CD14-positive monocyte (primary cell): ENCODE data around the gene ARHGAP21. TPM values are rescaled to one million over a fixed set of nuclear protein-coding genes. Genes with fewer than 3 reads are reported as not detected.

ENCODE experiments used
- DNase-seq, 3 donors: peaks; one replicate each; pipeline ENCODE4 v3.0.0-alpha.2; 2011 to 2022
- H2AFZ ChIP-seq: 2 replicates; pipeline ENCODE4 v1.6.0; 2012; ENCODE audit warnings: mild to moderate bottlenecking, low read depth, low read length, inconsistent platforms; ENCODE audit not compliant: insufficient read depth, poor library complexity, severe bottlenecking
- H3K27ac ChIP-seq, 2 donors: 1 replicate in 1 of 2; 2 replicates in 1 of 2; pipeline ENCODE4 v1.5.1; 2012 to 2013; ENCODE audit warnings: low read length in 2 of 2, control low read depth in 1 of 2, inconsistent platforms in 1 of 2, low read depth in 1 of 2, mild to moderate bottlenecking in 1 of 2
- H3K27me3 ChIP-seq, 2 donors: one replicate each; pipeline versions ENCODE4 v1.6.0 to v1.6.1; 2011 to 2013; ENCODE audit warnings: low read length in 2 of 2; ENCODE audit not compliant: control insufficient read depth in 2 of 2, insufficient read depth in 2 of 2
- H3K36me3 ChIP-seq, 2 donors: replicated peaks in 1 of 2; 1 replicate in 1 of 2; 2 replicates in 1 of 2; pipeline versions ENCODE4 v1.5.1 to v1.6.1; 2012 to 2013; ENCODE audit warnings: low read length in 2 of 2, control low read depth in 1 of 2, inconsistent platforms in 1 of 2, mild to moderate bottlenecking in 1 of 2; ENCODE audit not compliant: insufficient read depth in 2 of 2, control insufficient read depth in 1 of 2
- H3K4me1 ChIP-seq, 2 donors: 1 replicate in 1 of 2; 2 replicates in 1 of 2; pipeline versions ENCODE4 v1.5.1 to v1.6.1; 2012 to 2013; ENCODE audit warnings: low read length in 2 of 2, control low read depth in 1 of 2, inconsistent platforms in 1 of 2, mild to moderate bottlenecking in 1 of 2, moderate library complexity in 1 of 2; ENCODE audit not compliant: insufficient read depth in 2 of 2, control insufficient read depth in 1 of 2
- H3K4me2 ChIP-seq: replicated peaks from 2 replicates; pipeline ENCODE3; 2012; ENCODE audit warnings: low read length, moderate library complexity, mild to moderate bottlenecking; ENCODE audit not compliant: poor library complexity, severe bottlenecking; ENCODE audit errors: extremely low read depth
- H3K4me3 ChIP-seq, 3 experiments: fragments of 200-600 bp in 1 of 3; sonication (generic) in 1 of 3; replicated peaks in 1 of 3; 1 replicate in 2 of 3; 2 replicates in 1 of 3; pipeline ENCODE4 v1.5.1; 2011 to 2013; ENCODE audit warnings: low read length in 3 of 3, mild to moderate bottlenecking in 3 of 3, control low read depth in 2 of 3, low read depth in 2 of 3, inconsistent platforms in 1 of 3, moderate library complexity in 1 of 3
- H3K79me2 ChIP-seq: 2 replicates; pipeline ENCODE4 v1.6.0; 2012; ENCODE audit warnings: mild to moderate bottlenecking, control low read depth, inconsistent platforms, low read length, moderate library complexity; ENCODE audit not compliant: insufficient read depth
- H3K9ac ChIP-seq: 2 replicates; pipeline ENCODE4 v1.6.0; 2017; ENCODE audit warnings: low read length, mild to moderate bottlenecking; ENCODE audit not compliant: insufficient read depth, poor library complexity, severe bottlenecking
- H3K9me3 ChIP-seq, 2 donors: replicated peaks in 1 of 2; 1 replicate in 1 of 2; 2 replicates in 1 of 2; pipeline versions ENCODE4 v1.5.1 to v1.6.1; 2012 to 2013; ENCODE audit warnings: low read length in 2 of 2, control low read depth in 1 of 2; ENCODE audit not compliant: control insufficient read depth in 1 of 2, insufficient read depth in 1 of 2
- H4K20me1 ChIP-seq: 2 replicates; pipeline ENCODE4 v1.6.0; 2012; ENCODE audit warnings: mild to moderate bottlenecking, low read length, control low read depth, moderate library complexity; ENCODE audit not compliant: insufficient read depth
- H3K27ac Mint-ChIP-seq, 7 donors: one replicate each; pipeline ENCODE4 v1.8.0; 2020; ENCODE audit warnings: mild to moderate bottlenecking in 7 of 7, mixed read lengths in 7 of 7, moderate library complexity in 6 of 7, inconsistent platforms in 2 of 7
- H3K27me3 Mint-ChIP-seq, 3 donors: one replicate each; pipeline ENCODE4 v1.8.0; 2021 to 2022; ENCODE audit warnings: low read depth in 3 of 3, mild to moderate bottlenecking in 3 of 3, mixed read lengths in 3 of 3, moderate library complexity in 3 of 3, inconsistent platforms in 1 of 3
- H3K36me3 Mint-ChIP-seq, 2 donors: one replicate each; pipeline ENCODE4 v1.8.0; 2020; ENCODE audit warnings: mixed read lengths in 2 of 2, inconsistent platforms in 1 of 2, mild to moderate bottlenecking in 1 of 2
- H3K4me1 Mint-ChIP-seq: one replicate; pipeline ENCODE4 v1.8.0; 2020; ENCODE audit warnings: mild to moderate bottlenecking, mixed read lengths
- H3K4me3 Mint-ChIP-seq, 2 donors: one replicate each; pipeline ENCODE4 v1.8.0; 2020; ENCODE audit warnings: mild to moderate bottlenecking in 2 of 2, mixed read lengths in 2 of 2, moderate library complexity in 1 of 2
- H3K9me3 Mint-ChIP-seq, 7 donors: one replicate each; pipeline ENCODE4 v1.8.0; 2020 to 2022; ENCODE audit warnings: mixed read lengths in 7 of 7, mild to moderate bottlenecking in 6 of 7, moderate library complexity in 6 of 7, inconsistent platforms in 2 of 7
- WGBS: methylation state at CpG from one replicate; pipeline ENCODE4 v1.1.5; 2013; ENCODE audit warnings: missing lambda C conversion rate; ENCODE audit not compliant: insufficient coverage; 5-methylcytosine and 5-hydroxymethylcytosine counted together
- intact Hi-C, 2 donors: fragments of 100-400 bp; cut with micrococcal nuclease; formaldehyde crosslinking; loops; one replicate each; pipeline versions ENCODE4 v1.15.0 to v1.15.1; 2023
- polyA plus RNA-seq, 3 donors: library from polyadenylated mRNA; depleted of rRNA in 1 of 3; unstranded in 2 of 3; stranded (reverse) in 1 of 3; fragments of 300-500 nt in 2 of 3; fragments of >200 nt in 1 of 3; fragmentation: Illumina TruSeq in 2 of 3; gene quantifications; 1 replicate in 2 of 3; 2 replicates in 1 of 3; pipeline ENCODE4 v1.2.3, GENCODE V29; 2012 to 2021
- TF ChIP-seq, protein P1 (sequence below): fragments of 200-600 bp; IDR thresholded peaks from one replicate; pipeline ENCODE4 v1.8.0; 2022; ENCODE audit warnings: antibody characterized with exemption, mild to moderate bottlenecking

Gene ARHGAP21
- polyA plus RNA-seq, 3 donors: 2.1 to 20.0 (median 3.4) TPM

DNA sequence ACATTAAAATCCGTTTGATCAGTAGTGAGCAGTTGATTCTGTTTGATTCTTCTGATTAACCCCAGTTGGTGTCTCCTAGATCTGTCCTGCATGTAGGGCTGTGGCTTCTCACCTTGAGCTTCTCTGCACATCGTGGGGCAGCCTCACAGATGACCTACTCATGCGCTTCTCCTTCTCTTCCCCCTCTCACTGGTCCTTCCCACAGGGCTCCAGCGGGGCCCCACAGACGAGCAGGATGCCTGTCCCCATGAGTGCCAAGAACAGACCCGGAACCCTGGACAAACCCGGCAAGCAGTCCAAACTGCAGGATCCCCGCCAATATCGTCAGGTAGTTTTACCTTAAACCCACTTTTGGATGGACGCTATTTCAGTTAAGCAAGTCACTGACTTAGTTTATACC is 178.9 kb downstream of the ARHGAP21 start:
- Histone ChIP-seq H3K9ac (no peak overlapping the region), H3K4me1 (no peaks in the 10 kb centered on the region), H3K36me3 (no peaks in the 10 kb centered on the region), H3K4me3 (no peak overlapping the region), H3K27ac (no peak overlapping the region), H4K20me1 (no peaks in the 10 kb centered on the region), H3K9me3 (no peaks in the 10 kb centered on the region), H3K4me2 (no peak overlapping the region), H3K79me2 (no peaks in the 10 kb centered on the region), H3K27me3 (no peaks in the 10 kb centered on the region), H2AFZ (no peak overlapping the region)
- Mint-ChIP-seq H3K27me3 (peaks cover 3 to 5% (median 3%) of the 10 kb centered on the region in 3 donors), H3K27ac (no peak overlapping the region), H3K9me3 (peaks cover 0 to 6% (median 3%) of the 10 kb centered on the region in 7 donors), H3K4me3 (no peak overlapping the region), H3K4me1 (no peaks in the 10 kb centered on the region), H3K36me3 (no peaks in the 10 kb centered on the region)
- no peak for DNase-seq
- WGBS: 88% methylated on average over 9 of the region's 10 CpGs
- TF ChIP-seq, protein P1, sequence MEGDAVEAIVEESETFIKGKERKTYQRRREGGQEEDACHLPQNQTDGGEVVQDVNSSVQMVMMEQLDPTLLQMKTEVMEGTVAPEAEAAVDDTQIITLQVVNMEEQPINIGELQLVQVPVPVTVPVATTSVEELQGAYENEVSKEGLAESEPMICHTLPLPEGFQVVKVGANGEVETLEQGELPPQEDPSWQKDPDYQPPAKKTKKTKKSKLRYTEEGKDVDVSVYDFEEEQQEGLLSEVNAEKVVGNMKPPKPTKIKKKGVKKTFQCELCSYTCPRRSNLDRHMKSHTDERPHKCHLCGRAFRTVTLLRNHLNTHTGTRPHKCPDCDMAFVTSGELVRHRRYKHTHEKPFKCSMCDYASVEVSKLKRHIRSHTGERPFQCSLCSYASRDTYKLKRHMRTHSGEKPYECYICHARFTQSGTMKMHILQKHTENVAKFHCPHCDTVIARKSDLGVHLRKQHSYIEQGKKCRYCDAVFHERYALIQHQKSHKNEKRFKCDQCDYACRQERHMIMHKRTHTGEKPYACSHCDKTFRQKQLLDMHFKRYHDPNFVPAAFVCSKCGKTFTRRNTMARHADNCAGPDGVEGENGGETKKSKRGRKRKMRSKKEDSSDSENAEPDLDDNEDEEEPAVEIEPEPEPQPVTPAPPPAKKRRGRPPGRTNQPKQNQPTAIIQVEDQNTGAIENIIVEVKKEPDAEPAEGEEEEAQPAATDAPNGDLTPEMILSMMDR: no peak
- intact Hi-C loops: no loop called here

DNA sequence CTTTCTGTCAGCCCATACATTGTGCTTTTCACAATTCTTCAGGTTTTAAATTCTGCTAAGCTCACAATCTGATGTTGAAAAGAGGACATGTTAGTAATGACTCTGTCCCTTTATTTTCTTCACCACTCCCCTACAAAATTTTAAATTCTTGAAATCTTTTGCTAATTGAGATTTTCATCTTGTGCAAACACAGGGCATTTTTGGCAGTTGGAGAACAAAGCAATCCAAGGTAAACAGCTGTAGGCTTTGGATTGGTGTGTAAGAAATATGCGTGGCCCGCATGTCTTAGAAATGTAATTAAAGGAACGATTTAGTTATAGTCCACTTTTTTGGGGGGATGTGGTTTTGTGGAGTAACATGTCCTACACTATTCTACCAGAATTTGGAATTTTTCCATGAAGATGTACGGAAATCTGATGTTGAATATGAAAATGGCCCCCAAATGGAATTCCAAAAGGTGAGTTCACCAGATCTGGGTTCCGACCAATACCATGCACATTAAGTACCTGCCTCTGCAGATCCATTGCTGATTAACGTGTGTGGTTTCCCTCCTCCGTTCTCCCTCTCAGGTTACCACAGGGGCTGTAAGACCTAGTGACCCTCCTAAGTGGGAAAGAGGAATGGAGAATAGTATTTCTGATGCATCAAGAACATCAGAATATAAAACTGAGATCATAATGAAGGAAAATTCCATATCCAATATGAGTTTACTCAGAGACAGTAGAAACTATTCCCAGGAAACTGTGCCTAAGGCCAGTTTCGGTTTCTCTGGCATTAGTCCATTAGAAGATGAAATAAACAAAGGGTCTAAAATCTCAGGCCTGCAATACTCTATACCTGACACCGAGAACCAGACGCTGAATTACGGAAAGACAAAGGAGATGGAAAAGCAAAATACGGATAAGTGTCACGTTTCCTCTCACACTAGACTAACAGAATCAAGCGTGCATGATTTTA is 181.1 kb downstream of the ARHGAP21 start:
- Histone ChIP-seq H4K20me1 (no peaks in the 10 kb centered on the region), H3K9me3 (no peaks in the 10 kb centered on the region), H3K36me3 (no peaks in the 10 kb centered on the region), H3K9ac (no peak overlapping the region), H3K4me2 (no peak overlapping the region), H3K4me3 (no peak overlapping the region), H3K79me2 (no peaks in the 10 kb centered on the region), H2AFZ (no peak overlapping the region), H3K27me3 (no peaks in the 10 kb centered on the region), H3K4me1 (no peaks in the 10 kb centered on the region), H3K27ac (no peak overlapping the region)
- H3K27me3 Mint-ChIP-seq: peaks cover 3 to 6% (median 3%) of the 10 kb centered on the region in 3 donors
- no peaks in the 10 kb centered on the region for H3K36me3 Mint-ChIP-seq
- H3K4me3 Mint-ChIP-seq: no peak overlapping the region
- peaks cover 0 to 6% (median 3%) of the 10 kb centered on the region in 7 donors for H3K9me3 Mint-ChIP-seq
- H3K27ac Mint-ChIP-seq: no peak overlapping the region
- 92% methylated on average over 5 of the region's 14 CpGs for WGBS
- H3K4me1 Mint-ChIP-seq: no peaks in the 10 kb centered on the region
- no peak for DNase-seq
- intact Hi-C loops: no loop called here
- TF ChIP-seq, protein P1: no peak
